Kidney tubule cell (primary cell): ENCODE data around the gene BABAM2.

ENCODE experiments used
- DNase-seq: peaks from one replicate; pipeline ENCODE4 v3.0.0-alpha.2; 2018; ENCODE audit warnings: low spot score

Gene BABAM2

DNA sequence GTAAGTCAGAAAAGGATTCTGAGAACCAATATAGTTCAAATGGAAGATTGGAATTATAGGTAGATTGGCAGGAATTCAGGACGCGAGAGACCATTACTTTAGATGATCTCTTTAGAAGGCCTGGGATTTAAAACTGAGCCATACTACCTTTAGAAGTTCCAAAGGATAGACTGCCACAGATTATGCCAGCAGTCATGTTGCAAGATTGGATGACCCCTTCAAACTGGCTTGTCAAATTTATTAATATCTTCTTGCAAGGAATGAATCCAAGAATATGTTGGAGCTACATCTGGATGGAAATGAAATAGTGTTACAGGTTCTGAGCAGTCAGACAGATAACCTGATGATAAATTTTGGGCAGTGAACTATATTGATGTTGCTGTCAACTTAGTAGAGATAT is 22.0 kb downstream of the BABAM2 start:
- no peak for DNase-seq

DNA sequence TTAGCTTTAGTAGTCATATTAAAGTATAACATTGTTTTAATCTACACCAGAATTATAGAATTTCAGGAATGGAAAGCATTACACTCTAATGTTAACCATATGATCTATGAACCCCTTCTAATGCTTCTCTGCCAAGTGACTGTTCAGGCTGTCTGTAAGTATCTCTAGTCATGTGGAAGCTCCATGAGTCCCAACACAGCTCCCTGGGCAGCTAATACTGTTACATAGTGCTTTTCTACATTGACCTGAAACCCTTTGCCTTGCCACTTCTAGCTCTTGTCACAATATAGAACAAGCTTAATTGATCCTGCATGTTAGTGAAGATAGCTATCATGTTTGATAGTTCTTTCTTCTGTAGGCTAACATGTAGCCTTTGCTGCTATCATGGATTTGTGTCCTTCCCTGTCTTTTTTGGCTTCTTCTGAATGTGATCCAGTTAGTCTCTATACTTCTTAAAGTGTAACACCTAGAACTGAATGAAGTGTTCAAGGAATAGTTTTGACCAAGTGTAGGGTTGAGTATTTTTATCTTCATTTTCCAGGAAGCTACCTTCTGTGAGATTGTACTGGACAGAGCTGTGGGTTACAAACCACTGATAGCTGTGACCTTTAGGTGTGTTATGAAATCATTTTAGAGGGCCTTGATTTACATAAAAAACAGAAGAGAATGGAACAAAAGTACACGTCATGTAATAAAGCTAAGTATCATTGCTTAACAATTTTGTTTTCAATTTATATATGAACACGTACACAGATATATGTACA is 23.7 kb downstream of the BABAM2 start:
- DNase-seq: no peak

DNA sequence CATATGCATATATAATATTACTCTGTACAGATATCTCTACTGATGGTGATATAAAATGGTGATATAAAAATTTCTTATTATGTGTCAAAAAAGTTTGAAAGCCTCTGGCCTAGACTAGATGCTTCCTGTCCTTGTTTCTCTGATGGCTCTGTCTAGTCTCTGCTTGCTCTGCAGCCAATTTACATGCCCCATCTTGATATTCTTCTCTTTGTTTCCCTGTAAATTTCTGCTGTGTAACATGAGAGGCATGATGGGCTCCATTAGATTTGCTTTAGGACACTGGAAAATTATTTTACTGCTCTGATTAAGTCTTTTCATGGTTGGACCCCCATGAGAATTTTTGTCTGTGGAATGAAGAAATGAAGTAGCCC is 24.3 kb downstream of the BABAM2 start:
- DNase-seq: no peak

DNA sequence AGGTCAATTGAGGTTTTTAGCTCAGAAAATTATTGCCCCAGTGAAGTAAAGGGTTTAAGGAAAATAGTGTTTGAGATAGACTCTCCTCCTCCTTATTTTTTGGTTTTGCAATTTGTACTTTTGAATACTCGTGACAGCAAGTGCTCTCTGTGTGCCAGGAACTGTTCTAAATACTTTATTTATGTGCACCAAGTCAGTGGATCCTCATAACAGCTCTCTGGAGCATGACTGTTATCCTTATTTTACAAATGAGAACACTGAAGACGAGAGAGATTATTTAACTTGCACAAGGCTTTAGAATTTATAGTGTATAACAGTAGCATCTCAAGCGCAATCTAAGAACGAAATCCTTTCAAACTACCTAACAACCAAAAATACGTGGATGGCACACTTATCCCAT is 24.7 kb downstream of the BABAM2 start:
- no peak for DNase-seq

DNA sequence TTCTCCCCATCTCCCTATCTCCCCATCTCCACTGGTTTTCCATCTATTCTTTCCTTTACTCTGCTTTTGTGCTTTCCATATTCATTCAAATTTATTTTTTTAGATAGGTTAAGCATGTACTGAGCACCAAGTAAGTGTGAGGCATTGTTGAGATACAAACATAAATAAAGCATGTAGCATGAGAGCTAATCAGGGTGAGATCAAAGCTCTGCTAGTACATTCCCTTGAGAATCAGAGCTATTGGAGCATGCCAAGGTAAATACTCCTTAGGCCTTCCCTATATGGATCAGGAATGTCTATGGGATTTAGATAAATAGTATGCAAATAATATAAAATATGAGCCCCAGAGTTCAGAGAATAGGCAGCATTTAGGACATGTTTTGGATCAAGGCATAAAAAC is 25.3 kb downstream of the BABAM2 start:
- no peak for DNase-seq

DNA sequence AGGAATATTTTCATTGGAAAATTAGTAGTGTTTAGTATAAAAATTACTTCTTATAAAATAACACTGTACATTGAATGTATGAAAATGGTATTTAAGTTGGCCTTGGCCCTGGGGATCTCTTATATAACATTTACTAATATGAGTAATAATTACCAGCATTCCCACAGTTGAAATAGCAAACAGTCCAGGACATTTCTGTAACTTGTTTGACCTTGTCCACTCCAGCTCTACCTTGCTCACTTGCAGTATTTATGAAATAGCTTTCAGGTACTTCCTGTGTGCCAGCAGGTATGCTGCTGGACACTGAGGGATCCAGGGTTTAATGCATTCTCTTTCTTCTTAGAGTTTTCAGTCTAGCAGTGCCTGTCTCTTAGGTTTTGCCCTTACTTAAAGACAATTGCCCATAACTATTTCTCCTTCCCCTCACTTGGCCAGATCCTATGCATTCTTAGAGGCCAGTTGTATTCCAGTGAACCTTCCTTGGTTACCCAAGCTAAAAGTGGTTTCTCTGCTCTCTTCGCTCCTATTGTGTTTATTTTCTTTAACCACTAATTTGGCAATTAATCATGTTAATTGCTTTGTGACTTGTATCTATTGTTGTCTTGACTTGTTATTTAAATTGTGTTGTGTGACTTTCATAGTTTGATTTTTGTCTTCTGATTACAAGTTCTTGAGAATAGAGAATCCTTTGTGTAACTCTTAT is 25.9 kb downstream of the BABAM2 start:
- peak; percentile 33 for DNase-seq

DNA sequence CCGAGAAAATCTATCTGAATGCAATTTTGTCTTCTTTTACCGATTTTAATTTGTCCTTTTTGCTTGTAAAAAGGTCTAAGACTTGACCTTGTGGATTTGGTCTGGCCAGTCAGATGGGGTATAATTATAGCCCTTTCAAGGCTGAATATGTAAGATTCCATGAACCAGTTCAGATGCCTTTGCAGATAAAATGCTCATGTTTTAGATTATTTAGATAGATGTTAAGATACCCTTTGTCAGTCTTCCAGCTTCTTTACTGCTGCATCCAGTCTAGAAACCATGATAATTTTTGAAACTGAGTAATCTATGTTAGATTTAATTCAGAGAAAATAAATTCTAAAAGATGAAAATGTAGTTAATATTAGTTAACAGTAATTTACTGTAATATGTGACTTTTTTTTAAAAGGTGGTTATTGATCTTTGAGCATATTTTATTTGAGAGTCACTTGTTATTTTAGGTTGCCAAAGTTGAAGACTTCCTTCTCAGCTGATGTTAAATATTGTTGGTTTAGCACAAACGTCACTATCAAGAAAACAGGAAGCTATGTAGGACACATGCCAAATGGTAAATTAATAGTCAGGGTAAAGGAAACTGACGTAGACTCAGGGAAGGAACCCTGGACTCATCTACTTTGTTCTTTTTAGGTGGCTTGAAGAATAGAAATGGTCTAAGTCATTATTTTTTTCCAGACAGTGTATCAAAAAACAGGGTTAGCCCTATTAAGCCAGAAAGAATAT is 29.8 kb downstream of the BABAM2 start:
- peak; percentile 91 for DNase-seq

DNA sequence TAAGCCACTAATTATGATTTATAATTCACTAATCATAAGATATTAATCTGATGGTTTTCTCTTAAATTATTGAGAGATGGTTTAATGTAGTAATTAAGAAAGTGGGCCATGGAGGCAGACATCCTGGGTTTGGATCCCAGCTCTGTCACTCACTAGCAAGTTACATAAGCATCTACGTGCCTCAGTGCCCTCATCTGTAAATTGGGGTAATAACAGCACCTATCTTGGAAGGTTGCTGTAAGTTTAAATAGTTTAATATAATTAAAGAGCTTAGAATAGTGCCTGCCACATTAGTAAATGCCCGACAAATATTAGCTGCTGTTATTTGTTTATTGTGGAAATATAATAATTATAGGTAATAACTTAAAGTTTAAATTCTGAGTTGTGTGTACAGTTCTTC is 30.9 kb downstream of the BABAM2 start:
- DNase-seq: no peak

DNA sequence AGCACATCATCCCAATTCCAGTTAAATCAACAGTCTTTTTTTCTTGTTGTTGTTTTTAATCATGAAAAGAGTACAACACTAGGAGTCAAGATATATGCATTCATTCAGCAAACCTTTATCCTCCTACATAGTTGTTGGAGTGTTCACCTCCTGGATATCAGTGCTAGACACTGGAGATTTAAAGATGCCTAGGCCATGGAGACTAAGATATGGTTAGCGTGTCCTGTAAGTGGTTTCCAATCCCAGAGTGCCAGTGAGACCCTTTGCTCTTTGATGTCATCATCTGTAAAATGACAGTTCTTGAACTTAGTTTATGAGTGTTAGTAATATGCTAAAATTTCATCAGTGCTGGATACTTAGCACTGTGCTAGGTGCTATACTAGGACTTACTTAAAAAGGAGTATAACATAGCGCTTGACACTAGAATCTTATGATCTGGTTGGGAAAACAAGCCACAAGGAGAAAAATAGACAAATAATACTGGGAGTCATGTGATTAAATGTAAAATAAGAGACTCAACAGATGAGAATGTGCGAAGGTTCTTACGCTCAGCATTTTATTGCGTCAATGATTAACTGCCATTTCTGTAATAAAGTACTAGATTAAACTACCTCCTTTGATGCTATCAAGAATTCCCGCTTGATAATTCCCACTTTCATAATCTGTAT is 31.5 kb downstream of the BABAM2 start:
- peak; percentile 93 for DNase-seq

DNA sequence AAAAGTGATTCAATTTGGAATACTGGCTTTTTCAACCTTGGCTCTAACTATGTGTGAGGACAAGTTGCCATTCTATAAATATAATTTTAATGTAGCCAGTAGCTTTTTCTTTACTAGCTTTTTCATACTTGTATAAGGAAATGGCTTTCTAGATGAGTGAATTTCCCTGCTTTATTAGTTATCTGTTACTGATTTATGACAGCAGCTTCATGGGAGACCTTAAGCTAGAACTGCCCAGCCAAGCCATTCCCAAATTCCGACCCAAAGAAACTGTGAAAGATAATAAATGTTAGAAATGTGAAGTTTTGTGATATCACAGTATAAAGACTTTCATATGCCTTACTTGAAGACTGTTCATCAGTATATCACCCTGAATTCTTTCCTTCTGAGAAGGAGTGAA is 32.3 kb downstream of the BABAM2 start:
- peak; percentile 86 for DNase-seq

DNA sequence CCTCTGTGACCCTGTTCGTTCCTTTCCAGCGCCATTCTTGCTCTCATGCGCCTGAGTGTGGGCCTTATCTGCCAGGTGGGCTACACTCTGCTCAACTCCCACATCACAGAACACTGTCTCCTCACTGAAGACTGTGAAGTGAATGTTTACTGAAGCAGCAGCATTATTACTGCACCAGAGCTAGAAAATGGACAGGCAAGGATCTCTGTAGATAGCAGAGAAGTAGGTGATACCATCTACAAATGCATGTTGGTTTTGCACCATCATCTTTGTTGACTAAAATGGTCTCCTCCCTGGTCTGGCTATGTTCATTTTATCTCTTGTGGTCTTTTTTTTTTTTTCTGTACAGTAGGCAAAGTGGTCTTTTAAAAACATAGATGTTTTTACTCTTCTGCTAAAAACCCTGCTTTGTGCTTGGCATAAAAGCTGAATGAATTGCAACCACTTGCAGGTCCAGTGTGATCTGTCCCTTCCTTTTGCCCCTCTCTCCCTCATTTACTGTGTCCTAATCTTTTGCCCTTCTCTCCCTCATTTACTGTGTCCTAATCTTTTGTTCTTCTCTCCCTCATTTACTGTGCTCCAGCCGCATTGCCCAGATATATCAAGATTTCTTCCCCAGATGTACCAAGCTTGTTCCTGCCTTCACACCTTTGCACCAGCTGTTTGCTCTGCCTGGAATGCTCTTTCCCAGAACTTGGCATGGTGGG is 35.4 kb downstream of the BABAM2 start:
- DNase-seq: no peak

DNA sequence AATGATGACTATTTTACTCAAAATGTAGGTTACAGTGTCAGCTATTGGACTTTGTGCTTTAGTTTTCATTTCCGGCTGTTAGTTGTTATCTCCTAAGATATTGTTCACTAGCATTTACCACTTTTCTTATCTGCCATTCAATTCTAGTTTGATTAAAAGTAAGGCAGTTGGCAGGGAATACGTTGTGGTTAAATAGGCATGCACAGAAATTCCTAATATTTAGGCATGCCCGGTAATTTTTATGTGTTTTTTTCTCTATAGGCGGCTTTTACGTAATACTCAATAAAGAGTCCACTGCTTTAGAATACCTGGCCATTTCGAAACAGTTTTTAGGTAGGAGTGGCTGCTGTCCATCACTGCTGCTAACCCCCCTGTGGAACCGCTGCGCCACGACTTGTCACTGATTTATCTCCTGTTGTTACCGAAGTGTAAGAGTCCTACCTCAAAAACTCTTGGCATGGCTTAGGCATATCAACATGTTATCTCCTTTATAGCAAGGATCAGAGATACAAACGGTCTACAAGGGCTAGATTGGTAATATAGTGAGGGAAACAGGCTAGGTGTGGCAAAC is 39.5 kb downstream of the BABAM2 start:
- DNase-seq: no peak

DNA sequence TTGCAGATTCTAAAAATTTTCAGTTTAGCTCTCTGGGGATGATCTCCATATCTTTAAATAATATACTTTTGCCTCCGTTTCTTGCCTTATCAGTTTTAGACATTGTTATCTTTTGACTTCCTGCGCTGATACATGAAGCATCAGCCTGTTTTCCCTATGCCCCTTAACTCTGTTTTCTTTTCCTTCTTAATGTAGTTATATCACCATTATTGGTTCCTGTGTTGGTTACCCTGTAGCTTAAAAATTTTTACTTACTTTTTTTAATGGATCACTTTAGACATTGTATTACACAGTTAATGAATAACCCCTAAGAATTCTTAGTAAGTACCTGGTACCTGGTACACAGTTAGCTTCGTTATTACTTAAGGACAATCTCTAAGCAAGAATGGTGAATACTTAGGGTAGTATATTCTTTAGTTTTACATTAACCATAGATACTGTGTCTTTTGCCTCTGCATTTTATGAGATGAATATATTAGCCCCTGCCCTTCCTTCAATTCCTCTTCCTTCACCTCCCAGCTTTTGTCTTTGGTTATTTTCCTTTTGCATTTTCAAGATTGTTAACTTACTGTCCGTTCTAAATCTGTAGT is 40.9 kb downstream of the BABAM2 start:
- peak; percentile 76 for DNase-seq

DNA sequence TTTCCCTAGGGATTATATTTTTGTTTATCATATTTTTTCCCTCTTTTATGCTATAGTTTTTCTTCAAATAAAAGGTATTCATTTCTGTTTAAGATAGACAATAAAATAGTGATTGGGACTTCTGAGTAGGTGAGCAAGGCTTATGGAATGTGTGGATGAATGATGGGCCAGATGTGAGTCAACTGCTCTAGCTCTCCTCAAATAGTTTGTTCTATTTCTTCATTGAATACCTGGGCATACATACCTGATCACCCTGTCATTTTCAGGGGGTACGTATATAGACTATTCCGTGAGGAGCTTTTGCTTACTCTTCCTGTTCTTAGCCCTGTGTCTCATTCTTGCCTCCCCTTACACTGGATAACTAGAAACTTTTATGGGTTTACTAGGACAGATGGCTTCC is 41.9 kb downstream of the BABAM2 start:
- DNase-seq: peak; percentile 95

DNA sequence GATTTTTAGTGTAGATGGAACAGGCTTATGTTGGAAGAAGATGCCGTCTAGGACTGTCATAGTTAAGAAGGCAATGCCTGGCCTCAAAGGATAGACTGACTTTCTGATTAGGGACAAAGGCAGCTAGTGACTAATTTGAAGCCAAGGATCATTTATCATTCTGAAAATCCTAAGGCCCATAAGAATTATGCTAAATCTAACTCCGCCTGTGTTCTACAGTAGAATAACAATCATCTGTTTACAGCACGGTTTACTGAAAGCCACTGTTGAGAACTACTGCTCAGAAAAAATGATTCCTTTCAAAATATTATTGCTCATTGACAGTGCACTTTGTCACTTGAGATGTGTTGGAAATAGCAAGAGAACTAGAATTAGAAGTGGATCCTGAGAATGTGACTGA is 44.5 kb downstream of the BABAM2 start:
- DNase-seq: no peak

DNA sequence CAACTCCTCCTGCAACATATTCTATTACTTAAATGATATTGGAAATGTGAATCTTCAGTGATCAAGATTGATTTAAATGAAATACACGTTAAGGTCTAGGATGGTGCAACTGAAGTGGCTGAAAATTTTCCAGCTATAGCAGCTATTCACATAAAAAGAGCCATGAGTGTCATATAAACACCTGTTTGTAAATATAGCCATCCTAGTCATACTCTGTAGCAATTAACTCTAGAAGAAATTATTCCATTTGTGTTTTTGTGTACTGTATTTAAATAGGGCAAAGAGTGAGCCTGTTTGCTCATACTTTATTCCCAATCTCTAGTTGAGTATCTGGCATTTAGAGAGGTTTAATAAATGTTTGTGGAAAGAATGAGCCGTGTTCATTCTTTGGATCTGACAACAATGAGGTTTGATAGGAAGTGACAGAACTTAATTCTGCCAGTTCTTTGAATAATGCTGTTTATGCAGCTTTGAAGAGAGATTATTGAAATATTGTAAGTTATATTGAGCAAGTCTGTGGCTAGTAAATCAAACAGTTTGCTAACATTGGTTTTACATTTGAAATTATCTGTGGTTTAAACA is 49.7 kb downstream of the BABAM2 start:
- no peak for DNase-seq

DNA sequence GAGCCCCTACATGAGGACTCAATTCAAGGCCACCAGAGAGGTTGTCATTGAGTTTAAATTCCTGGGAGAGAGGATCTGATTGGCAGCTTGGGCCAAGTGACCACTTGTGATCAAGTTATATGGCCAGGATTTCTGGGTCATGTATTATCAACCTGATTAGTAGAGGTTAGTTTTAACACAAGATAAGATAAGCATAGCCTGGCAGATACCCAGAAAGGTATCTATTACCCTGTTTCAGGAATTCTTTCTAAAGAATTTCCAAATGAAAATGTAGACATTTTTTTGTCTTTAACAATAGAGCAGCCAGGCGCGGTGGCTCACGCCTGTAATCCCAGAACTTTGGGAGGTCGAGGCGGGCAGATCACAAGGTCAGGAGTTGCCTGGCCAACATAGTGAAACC is 50.5 kb downstream of the BABAM2 start:
- no peak for DNase-seq

DNA sequence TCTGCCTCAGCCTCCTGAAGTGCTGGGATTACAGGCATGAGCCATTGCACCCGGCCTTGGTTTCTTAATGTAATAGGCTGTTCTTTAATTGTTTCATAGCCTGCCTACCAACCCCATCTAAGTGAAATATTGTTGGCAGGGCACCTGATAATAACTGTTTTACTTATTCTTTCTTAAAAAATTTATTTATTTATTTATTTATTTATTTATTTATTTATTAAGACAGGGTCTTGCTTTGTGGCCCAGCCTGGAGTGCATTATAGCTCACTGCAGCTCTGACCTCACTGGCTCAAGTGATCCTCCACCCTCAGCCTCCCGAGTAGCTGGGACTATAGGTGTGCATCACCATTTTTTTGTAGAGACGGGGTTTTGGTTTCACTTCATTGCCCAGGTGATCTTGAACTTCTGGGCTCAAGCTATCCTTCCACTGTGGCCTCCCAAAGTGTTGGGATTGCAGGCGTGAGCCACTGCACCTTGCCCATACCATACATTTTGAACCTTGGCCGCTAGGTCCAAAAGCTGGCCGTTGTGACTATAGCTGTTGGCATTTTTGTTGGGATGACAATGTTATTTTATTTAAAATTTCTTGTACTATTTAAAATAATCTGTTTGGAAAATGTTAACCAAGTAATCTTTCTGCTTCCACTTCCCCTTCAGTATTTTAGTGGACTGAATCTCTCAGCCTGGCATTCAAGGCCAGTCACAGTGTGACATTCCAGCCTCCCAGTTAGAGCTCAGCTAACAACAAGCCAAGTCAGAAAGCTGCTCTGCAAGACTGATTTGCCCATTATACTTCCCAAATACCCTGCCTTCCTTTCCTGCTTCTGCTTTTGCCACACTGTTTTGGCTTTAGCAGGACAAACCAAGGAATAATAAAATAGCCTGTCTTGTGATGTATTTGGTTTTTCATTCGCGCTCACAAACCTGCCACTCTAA is 52.4 kb downstream of the BABAM2 start:
- DNase-seq: no peak

DNA sequence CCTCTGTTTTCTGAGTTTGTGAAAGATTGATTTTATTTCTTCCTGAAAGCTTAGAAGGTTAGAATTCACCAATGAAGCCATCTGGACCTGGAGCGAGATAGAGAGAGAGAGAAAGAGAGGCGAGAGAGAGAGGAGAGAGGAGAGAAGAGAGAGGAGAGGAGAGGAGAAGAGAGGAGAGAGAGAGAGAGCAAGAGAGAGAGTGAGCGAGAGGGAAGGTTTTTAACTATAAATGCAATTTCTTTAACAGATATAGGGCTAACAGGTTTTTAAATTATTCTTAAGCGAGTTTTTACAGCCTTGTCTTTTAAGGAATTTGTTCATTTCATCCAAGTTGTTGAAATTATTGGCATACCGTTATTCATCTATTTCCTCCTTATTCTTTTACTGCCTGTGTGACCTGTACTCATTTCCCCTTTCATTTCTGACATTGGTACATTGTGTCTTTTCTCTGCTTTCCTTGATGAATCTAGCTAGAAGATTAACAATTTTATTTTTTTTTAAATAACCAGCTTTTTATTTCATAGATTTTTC is 56.1 kb downstream of the BABAM2 start:
- DNase-seq: no peak
